ENCODE results near the gene HIGD1A. TPM values are rescaled to one million over a fixed set of nuclear protein-coding genes. Genes with fewer than 3 reads are reported as not detected.

HIGD1A gene
- total RNA-seq, 1 donor from 2014 or later, result 150 TPM

- Histone ChIP-seq H4K20me1 (ENCODE audit: insufficient read depth, low read length) (no peaks in the 10 kb centered on the region), H3K9me3 (ENCODE audit: insufficient read depth, low read depth, low read length) (no peaks in the 10 kb centered on the region), H3K27ac (ENCODE audit: low read depth, low read length) (no peak overlapping the region), H3K9ac (ENCODE audit: low read length) (no peak overlapping the region), H3K27me3 (ENCODE audit: insufficient read depth, low read length) (peaks cover 3% of the 10 kb centered on the region), H2AFZ (ENCODE audit: low read depth, low read length) (no peak overlapping the region), H3K36me3 (ENCODE audit: insufficient read depth, low read length) (no peaks in the 10 kb centered on the region), H3K79me2 (ENCODE audit: insufficient read depth, low read length) (no peaks in the 10 kb centered on the region), H3K4me3 (ENCODE audit: insufficient read depth, low read depth, low read length) (no peak overlapping the region), H3K4me2 (ENCODE audit: low read length) (no peak overlapping the region), H3K4me1 (ENCODE audit: insufficient read depth, low read length) (no peaks in the 10 kb centered on the region)
- Mint-ChIP-seq H3K4me1 (ENCODE audit: low read depth, unreplicated experiment) (peaks cover 2% of the 10 kb centered on the region), H3K9me3 (ENCODE audit: unreplicated experiment) (no peaks in the 10 kb centered on the region), H3K36me3 (ENCODE audit: low read depth, unreplicated experiment) (no peaks in the 10 kb centered on the region), H3K27me3 (ENCODE audit: low read depth, unreplicated experiment) (no peaks in the 10 kb centered on the region), H3K4me3 (ENCODE audit: unreplicated experiment) (no peak overlapping the region), H3K27ac (ENCODE audit: unreplicated experiment) (peak overlapping the region; percentile 26)
- no peak for FAIRE-seq
- DNase-seq (ENCODE audit: low read depth), result no peak
- TF ChIP-seq EZH2 (IDR thresholded peaks at IDR 0.05; ENCODE audit: insufficient read depth, low read length) (no peak), CTCF (IDR thresholded peaks at IDR 0.05; ENCODE audit: insufficient read depth, low read depth, low read length) (no peak)
Observed at GRCh38 chr3:42749025-42749752, 55.1 kb downstream of the HIGD1A start.

GRCh38 chr3:42747581-42747980, 56.7 kb downstream of the HIGD1A start:
- Histone ChIP-seq H3K79me2 (ENCODE audit: insufficient read depth, low read length) (no peaks in the 10 kb centered on the region), H3K4me1 (ENCODE audit: insufficient read depth, low read length) (no peaks in the 10 kb centered on the region), H3K4me3 (ENCODE audit: insufficient read depth, low read depth, low read length) (no peak overlapping the region), H3K27ac (ENCODE audit: low read depth, low read length) (no peak overlapping the region), H3K9me3 (ENCODE audit: insufficient read depth, low read depth, low read length) (no peaks in the 10 kb centered on the region), H3K9ac (ENCODE audit: low read length) (no peak overlapping the region), H3K4me2 (ENCODE audit: low read length) (no peak overlapping the region), H3K27me3 (ENCODE audit: insufficient read depth, low read length) (no peaks in the 10 kb centered on the region), H4K20me1 (ENCODE audit: insufficient read depth, low read length) (no peaks in the 10 kb centered on the region), H2AFZ (ENCODE audit: low read depth, low read length) (no peak overlapping the region), H3K36me3 (ENCODE audit: insufficient read depth, low read length) (no peaks in the 10 kb centered on the region)
- TF ChIP-seq EZH2 (IDR thresholded peaks at IDR 0.05; ENCODE audit: insufficient read depth, low read length) (no peak), CTCF (IDR thresholded peaks at IDR 0.05; ENCODE audit: insufficient read depth, low read depth, low read length) (no peak)
- DNase-seq (ENCODE audit: low read depth) (no peak), FAIRE-seq (no peak)
- no peak overlapping the region for H3K4me3 Mint-ChIP-seq (ENCODE audit: unreplicated experiment)
- H3K36me3 Mint-ChIP-seq (ENCODE audit: low read depth, unreplicated experiment), result no peaks in the 10 kb centered on the region
- no peak overlapping the region for H3K27ac Mint-ChIP-seq (ENCODE audit: unreplicated experiment)
- H3K27me3 Mint-ChIP-seq (ENCODE audit: low read depth, unreplicated experiment), result no peaks in the 10 kb centered on the region
- H3K9me3 Mint-ChIP-seq (ENCODE audit: unreplicated experiment), result no peaks in the 10 kb centered on the region
- H3K4me1 Mint-ChIP-seq (ENCODE audit: low read depth, unreplicated experiment), result peaks cover 2% of the 10 kb centered on the region
